Activated B cell treated with CpG ODN at 0.5 μM for 24 hours (primary cell): Measurements from ENCODE around the gene ING5. TPM values are rescaled to one million over a fixed set of nuclear protein-coding genes. Genes with fewer than 3 reads are reported as not detected.
"Not testable (repeated sequence)": the region's sequence is repeated elsewhere in the genome, so short reads cannot be mapped to it uniquely, and the experiment has no call there.

Experiments used
- ATAC-seq: fragments of 200-7000 bp; cut with Tn5 transposase; one replicate; pipeline ENCODE4 v1.10.0; 2021; ENCODE audit warnings: low read depth, mild to moderate bottlenecking, moderate library complexity
- CTCF ChIA-PET: fragments of 350-600 bp; sonication (Branson Sonifier 250); formaldehyde crosslinking; loops from one replicate; lab custom pipeline; 2021; ENCODE audit warnings: antibody characterized with exemption; lab: Charles Lee
- POLR2A ChIA-PET: fragments of 350-600 bp; sonication (Branson Sonifier 250); formaldehyde crosslinking; loops from one replicate; lab custom pipeline; 2021; ENCODE audit warnings: antibody characterized with exemption; lab: Charles Lee
- DNase-seq: peaks from one replicate; pipeline ENCODE4 v3.0.0; 2022
- H3K27ac Mint-ChIP-seq: one replicate; pipeline ENCODE4 v1.8.0; 2020; ENCODE audit warnings: mixed read lengths
- H3K27me3 Mint-ChIP-seq: one replicate; pipeline ENCODE4 v1.8.0; 2021; ENCODE audit warnings: mixed read lengths
- H3K36me3 Mint-ChIP-seq: one replicate; pipeline ENCODE4 v1.8.0; 2021; ENCODE audit warnings: low read depth, mixed read lengths
- H3K4me1 Mint-ChIP-seq: one replicate; pipeline ENCODE4 v1.8.0; 2021; ENCODE audit warnings: mixed read lengths
- H3K4me3 Mint-ChIP-seq: one replicate; pipeline ENCODE4 v1.8.0; 2020; ENCODE audit warnings: mild to moderate bottlenecking, mixed read lengths
- H3K9me3 Mint-ChIP-seq: one replicate; pipeline ENCODE4 v1.8.0; 2020; ENCODE audit warnings: mixed read lengths
- CTCF ChIP-seq: fragments of 200-600 bp; IDR thresholded peaks from one replicate; pipeline ENCODE4 v1.8.0; 2022; ENCODE audit warnings: antibody characterized with exemption, mild to moderate bottlenecking
- intact Hi-C: fragments of 100-400 bp; cut with micrococcal nuclease; formaldehyde crosslinking; loops from one replicate; pipeline ENCODE4 v1.15.1; 2024
- total RNA-seq: library from RNA; stranded (reverse); gene quantifications from 2 replicates; pipeline ENCODE4 v1.2.3, GENCODE V29; 2022

Gene ING5
- total RNA-seq, 1 donor from 2014 or later: 61.1 TPM

DNA sequence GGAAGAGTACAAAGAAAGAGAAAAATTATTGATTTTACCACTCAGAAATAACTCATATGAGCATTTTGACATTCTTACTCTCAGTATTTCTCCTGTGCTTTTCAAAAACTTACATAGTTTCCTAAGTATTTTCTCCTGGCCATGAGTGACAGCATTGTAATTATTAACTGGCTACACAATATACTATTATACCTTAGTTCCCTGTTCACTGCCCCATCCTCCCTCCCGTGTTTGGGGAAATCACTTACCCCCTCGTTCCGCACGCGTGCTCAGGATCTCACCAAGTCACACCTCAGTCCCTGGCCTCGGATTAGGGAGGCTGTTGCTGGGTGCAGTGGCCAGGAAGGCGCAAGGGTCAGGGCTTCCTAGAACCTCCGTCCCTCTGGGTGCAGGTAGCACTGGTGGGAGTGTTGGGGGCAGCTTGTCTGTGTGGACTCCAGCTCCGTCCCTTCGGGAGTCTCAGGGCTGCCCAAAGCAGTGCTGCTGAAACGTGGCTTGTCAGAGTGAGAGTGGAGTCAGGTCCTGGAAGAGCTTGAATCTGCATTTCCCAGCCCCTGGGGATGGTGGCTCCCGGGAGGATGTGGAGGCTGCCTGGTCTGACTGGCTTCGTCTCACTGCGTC lies 41.1 kb upstream of the ING5 start:
- intact Hi-C loops: no loop called here
- H3K36me3 Mint-ChIP-seq: peaks cover 62% of the 10 kb centered on the region
- H3K4me3 Mint-ChIP-seq: no peak overlapping the region
- DNase-seq: no peak
- no peak overlapping the region for H3K27ac Mint-ChIP-seq
- no peaks in the 10 kb centered on the region for H3K9me3 Mint-ChIP-seq
- ChIA-PET CTCF (no interaction called here), POLR2A (no interaction called here)
- H3K4me1 Mint-ChIP-seq: no peaks in the 10 kb centered on the region
- no peaks in the 10 kb centered on the region for H3K27me3 Mint-ChIP-seq
- TF ChIP-seq CTCF: no peak
- no peak for ATAC-seq

- H3K27me3 Mint-ChIP-seq, H3K27ac Mint-ChIP-seq, DNase-seq, POLR2A ChIA-PET, intact Hi-C loops, H3K9me3 Mint-ChIP-seq, CTCF ChIA-PET, H3K4me3 Mint-ChIP-seq, ATAC-seq, H3K4me1 Mint-ChIP-seq: not testable (repeated sequence)
- peaks cover 58% of the 10 kb centered on the region for H3K36me3 Mint-ChIP-seq
Observed at GRCh38 chr2:241662731-241663130, 39.1 kb upstream of the ING5 start.

GRCh38 chr2:241665731-241666440 lies 36.0 kb upstream of the ING5 start:
- Mint-ChIP-seq H3K36me3 (peaks cover 58% of the 10 kb centered on the region), H3K9me3 (no peaks in the 10 kb centered on the region), H3K4me1 (no peaks in the 10 kb centered on the region), H3K27ac (no peak overlapping the region), H3K27me3 (no peaks in the 10 kb centered on the region), H3K4me3 (no peak overlapping the region)
- DNase-seq: no peak
- no peak for ATAC-seq
- TF ChIP-seq CTCF: no peak
- ChIA-PET CTCF (interaction anchor here (1.7 kb wide), 1 partner anchor 213 kb away, joined by 4 read pairs; no protein-coding TSS in a partner anchor), POLR2A (no interaction called here)
- intact Hi-C loops: loop anchor here (1.0 kb wide), 1 partner anchor 212 kb away; no protein-coding TSS in a partner anchor

DNA sequence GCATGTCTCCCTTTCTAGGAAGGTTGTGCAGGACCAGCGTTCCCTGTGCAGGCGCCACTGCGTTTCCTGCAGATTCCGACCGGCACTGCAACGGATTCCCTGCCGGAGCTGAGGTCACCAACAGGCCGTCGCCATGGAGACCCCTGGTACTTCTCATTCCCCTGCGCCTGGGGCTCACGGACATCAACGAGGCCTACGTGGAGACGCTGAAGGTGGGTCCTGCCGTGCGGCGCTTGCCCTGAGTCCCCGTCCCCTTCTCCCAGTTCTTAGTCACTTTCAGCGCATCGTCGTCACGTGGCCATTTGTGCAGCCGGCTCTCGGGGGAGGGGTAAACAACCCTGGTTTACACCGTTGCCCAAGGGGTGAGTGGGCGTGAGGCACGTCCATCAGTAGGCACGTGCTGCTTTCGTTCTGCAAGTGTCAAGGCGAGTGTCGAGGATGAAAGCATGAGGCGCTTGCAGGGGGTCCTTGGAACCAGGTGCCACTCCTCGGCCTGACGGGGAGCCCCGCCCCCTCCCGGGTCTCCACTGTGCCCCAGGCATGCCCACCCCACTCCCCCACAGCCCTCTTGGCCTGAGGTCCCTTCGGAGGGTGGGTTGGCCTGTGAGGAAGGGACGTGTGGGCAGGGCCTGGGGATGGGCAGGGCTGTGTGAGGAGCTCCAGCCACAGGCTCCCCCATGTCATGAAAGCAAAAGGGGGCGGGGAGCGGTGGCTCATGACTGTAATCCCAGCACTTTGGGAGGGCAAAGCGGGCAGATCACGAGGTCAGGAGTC lies 35.0 kb upstream of the ING5 start:
- H3K36me3 Mint-ChIP-seq: peaks cover 60% of the 10 kb centered on the region
- no peak for TF ChIP-seq CTCF
- no peaks in the 10 kb centered on the region for H3K9me3 Mint-ChIP-seq
- ATAC-seq (no peak), DNase-seq (no peak)
- intact Hi-C loops: no loop called here
- H3K27ac Mint-ChIP-seq: no peak overlapping the region
- no peaks in the 10 kb centered on the region for H3K4me1 Mint-ChIP-seq
- CTCF ChIA-PET: no interaction called here
- no peaks in the 10 kb centered on the region for H3K27me3 Mint-ChIP-seq
- no peak overlapping the region for H3K4me3 Mint-ChIP-seq
- POLR2A ChIA-PET: no interaction called here

DNA sequence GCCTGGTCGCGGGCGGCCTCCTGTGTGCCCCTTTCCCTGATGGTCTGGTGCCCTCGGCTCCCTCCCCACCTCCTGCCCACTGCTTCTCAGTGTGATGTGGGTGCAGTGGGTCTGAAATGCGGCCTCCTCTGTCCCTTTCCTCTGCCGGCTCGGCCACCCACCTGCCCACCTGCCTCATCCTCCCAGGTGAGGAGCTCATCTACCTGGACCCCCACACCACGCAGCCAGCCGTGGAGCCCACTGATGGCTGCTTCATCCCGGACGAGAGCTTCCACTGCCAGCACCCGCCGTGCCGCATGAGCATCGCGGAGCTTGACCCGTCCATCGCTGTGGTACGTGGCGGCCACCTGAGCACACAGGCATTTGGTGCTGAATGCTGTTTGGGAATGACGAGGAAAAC lies 33.5 kb upstream of the ING5 start:
- ChIA-PET CTCF (interaction anchor here (0.6 kb wide), 1 partner anchor 56 kb away, joined by 3 read pairs; no protein-coding TSS in a partner anchor), POLR2A (no interaction called here)
- no peaks in the 10 kb centered on the region for H3K27me3 Mint-ChIP-seq
- H3K27ac Mint-ChIP-seq: no peak overlapping the region
- H3K36me3 Mint-ChIP-seq: peaks cover 62% of the 10 kb centered on the region
- no peaks in the 10 kb centered on the region for H3K9me3 Mint-ChIP-seq
- no peak overlapping the region for H3K4me3 Mint-ChIP-seq
- intact Hi-C loops: no loop called here
- no peak for TF ChIP-seq CTCF
- no peaks in the 10 kb centered on the region for H3K4me1 Mint-ChIP-seq
- ATAC-seq: no peak
- no peak for DNase-seq
